COLO668 (cell line): ENCODE results near the gene PTGFRN.

Source experiments
- DNase-seq: peaks from one replicate; lab custom pipeline; 2025; ENCODE audit not compliant: unreplicated experiment; lab: John Stamatoyannopoulos, UW

PTGFRN gene

DNA sequence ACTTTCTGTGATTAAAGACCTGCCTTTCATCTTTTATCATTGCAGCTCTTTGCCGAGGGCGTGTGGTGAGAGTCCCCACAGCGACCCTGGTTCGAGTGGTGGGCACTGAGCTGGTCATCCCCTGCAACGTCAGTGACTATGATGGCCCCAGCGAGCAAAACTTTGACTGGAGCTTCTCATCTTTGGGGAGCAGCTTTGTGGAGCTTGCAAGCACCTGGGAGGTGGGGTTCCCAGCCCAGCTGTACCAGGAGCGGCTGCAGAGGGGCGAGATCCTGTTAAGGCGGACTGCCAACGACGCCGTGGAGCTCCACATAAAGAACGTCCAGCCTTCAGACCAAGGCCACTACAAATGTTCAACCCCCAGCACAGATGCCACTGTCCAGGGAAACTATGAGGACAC is 32.0 kb downstream of the PTGFRN start:
- no peak for DNase-seq

GRCh38 chr1:116942344-116942743 is 32.6 kb downstream of the PTGFRN start:
- DNase-seq: no peak

- DNase-seq: no peak
Observed at GRCh38 chr1:116943438-116943837, 33.7 kb downstream of the PTGFRN start.

GRCh38 chr1:116944613-116945012 is 34.9 kb downstream of the PTGFRN start:
- DNase-seq: no peak

DNA sequence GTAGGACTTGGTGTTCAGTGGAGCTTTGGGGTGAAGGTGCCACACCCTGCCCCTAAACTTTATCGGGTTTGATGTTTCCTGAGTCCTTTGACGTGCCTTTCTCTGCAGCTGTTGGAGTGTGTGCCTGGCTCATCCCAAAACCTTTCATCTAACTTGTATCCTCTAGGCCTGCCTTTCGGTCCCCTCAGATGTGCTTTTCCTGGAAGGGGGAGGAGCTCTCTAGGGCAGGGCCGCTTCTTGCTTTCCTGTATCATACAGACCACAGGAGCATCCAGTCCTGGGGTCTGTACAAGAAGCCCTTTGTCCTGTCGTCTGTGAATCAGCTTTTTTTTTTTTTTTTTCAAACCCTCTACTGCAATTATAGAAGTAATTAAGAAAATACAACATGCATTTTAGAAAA is 35.7 kb downstream of the PTGFRN start:
- DNase-seq: no peak

- no peak for DNase-seq
Observed at GRCh38 chr1:116945996-116946395, 36.3 kb downstream of the PTGFRN start.

DNA sequence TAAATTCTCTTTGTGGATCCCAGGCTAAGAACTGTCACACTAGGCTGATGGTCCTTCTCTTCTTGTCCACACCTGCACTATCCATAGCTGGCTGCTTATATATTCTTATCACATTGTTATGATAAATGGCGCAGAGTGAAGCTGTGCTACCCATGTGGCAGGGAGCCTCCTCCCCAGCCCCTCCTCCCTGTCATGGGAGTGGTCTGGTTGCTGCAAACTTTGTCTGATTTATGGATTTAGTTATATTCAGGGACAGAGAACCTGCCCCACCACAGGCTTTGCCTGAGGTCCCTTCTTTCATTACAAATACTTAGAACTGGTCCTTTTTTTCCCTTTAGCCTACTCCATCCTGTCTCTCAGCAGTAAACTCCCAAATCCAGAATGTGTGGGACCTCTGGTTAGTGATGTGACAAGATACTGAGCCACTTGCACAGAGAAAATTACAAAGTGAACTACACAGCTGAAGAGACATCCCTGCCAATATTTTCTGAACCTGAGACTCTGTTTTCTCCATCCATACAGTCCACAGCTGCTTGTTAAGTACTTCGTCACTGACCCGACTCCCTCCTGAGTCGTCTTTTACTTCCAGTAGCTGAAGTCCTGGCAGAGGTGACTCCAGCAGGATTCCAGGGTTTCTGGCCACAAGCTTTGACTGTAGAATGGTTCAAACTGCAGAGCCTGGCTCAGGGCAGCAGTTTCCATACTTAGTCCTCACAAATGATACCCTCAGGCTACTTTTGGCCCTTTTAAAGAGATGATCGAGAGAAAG is 37.6 kb downstream of the PTGFRN start:
- no peak for DNase-seq

DNA sequence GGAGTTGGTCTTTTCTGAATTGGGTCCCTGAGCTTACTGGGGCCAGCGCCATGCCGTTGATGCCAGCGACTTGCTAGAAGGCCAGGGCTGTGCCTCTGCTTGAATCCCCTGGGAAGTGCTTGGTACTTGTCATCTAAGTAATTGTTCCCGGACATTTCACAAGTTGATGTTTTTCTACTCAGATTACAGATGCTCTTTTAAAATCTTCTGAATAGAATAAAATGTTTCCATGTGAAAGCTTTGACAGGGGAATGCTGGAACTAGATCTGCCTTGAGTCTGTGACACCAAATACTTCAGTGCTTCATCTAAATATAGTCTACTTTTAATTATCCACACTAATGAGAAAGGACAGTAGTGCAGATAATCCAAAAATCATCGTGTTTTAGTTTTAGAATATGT is 38.3 kb downstream of the PTGFRN start:
- no peak for DNase-seq

DNA sequence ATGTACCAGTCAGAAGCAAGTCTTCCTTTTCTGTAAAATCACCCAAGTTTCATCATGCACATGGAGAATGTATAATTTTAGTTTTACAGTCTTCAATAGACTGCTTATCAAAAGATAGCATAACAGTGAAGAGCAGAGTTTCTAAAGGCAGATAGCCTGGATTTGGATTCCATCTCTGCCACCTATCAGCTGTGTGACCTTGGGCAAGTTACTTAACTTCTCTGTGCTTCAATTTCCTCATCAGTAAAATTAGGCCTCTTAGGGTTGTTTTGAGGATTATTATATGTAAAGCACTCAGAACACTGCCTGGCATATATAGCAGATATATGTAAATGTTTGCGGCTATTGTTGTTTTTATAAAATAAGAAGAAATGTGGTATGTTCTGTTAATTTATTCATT is 38.9 kb downstream of the PTGFRN start:
- DNase-seq: no peak

DNA sequence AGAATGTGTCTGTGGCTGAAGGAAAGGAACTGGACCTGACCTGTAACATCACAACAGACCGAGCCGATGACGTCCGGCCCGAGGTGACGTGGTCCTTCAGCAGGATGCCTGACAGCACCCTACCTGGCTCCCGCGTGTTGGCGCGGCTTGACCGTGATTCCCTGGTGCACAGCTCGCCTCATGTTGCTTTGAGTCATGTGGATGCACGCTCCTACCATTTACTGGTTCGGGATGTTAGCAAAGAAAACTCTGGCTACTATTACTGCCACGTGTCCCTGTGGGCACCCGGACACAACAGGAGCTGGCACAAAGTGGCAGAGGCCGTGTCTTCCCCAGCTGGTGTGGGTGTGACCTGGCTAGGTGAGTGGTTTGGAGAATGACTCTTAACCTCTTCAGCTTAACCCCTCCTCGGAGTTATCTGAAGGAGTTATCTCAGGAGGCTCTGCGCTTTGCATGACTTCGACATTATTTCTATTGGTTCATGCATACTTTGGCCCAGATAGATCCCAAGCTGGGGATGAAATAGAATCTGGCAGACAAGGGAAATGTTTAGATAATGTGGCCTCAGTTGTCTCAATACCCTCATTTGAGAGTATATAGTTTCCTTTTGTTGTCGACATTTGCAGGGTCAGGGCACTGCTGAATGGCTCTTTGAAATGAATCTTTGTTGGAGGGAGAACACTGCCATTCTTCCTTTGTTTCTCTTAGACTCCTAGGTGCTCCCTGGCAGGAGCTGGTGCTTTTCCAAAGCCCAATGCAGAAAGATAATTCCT is 39.7 kb downstream of the PTGFRN start:
- DNase-seq: no peak

DNA sequence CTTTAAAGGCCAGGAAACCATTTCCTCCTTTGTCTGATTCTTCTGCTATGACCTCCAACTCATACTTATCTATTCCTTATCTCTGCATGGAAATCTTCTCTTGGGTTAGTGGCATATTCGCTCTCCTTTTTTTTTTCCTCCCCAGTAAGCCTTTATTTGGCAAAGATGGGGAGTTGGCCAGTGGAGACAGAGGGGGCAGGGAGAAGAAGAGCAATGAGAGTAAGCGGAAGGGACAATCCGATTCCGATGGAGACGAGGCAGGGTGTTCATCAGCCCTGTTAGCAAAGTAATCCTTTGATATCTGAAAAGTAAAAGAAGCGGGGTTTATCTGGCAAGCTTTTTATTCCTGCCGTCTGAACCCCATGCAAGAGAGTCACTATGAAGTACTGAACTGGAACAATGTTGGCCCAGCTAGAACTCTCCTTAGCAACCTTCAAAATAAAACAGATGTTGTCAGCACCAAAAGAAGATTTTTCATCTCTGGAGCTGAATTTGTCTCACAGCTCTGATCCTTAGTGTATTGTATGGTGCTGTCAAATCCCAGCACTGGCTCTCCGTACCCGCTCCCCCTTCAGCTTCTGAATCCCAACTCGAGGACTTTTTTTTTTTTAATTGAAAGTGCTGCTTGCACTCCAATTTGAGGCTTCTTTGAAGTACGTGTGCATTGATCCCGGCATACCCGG is 40.9 kb downstream of the PTGFRN start:
- no peak for DNase-seq

- DNase-seq: no peak
Observed at GRCh38 chr1:116951200-116951935, 41.7 kb downstream of the PTGFRN start.

- DNase-seq: no peak
Observed at GRCh38 chr1:116952738-116953275, 43.1 kb downstream of the PTGFRN start.

DNA sequence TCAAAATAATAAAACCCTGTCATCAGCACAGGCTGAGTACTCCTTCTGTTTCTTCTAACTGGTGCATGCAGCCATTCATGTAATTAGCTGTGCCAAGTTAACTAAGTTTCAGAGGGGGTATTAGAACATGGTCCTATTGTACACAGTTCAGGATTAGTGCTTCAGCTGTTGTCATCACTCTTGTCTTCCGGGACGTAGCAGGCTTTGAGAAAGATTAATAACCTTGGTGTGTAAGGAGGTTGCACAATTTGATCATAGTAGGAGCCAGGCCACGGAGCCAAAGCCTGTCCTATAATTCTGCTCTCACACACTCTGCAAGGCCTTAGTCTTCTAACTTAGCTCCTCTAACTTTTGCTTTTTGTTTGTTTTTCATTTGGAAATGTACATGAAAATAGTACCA is 44.7 kb downstream of the PTGFRN start:
- no peak for DNase-seq

DNA sequence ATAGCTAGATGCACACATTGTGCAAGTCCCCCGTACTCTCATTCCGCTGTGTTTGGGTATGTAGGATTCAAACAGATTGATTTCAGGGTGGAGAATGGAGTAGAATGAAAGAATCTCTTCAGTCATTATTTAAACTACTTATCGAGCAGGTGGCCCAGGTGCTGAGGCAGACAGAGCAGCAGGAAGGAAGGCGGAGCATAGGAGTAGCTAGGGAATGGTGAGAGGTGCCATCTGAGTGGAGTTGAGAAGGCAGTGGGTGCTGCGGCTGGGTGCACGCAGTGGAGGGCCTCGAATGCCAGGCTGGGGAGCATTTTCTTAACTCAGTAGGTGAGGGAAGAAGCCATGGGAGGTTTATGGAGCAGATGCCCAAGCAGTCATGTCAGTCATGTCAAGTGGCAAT is 46.7 kb downstream of the PTGFRN start:
- DNase-seq: peak; percentile 73

- no peak for DNase-seq
Observed at GRCh38 chr1:116957646-116958045, 47.9 kb downstream of the PTGFRN start.

GRCh38 chr1:116958110-116958509 is 48.4 kb downstream of the PTGFRN start:
- DNase-seq: no peak

GRCh38 chr1:116958977-116959376 is 49.3 kb downstream of the PTGFRN start:
- DNase-seq: no peak

DNA sequence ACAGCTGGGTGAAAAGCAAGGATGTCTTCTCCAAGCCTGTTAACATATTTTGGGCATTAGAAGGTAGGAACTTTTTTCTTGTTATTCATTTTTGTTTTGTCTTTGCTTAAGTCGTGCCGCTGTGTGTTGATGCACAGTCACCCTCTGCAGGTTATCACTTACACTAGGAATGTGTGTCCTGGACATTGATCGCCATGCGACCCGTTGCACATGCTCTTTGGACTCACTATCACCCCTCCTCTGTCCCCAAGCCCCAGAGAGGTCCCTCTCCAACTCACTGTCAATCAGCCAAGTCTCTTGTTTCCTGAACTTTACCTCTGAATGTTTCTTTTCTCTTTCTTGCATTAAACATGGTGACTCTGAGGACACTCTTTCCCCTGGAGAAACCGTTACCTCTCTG is 51.9 kb downstream of the PTGFRN start:
- DNase-seq: no peak

DNA sequence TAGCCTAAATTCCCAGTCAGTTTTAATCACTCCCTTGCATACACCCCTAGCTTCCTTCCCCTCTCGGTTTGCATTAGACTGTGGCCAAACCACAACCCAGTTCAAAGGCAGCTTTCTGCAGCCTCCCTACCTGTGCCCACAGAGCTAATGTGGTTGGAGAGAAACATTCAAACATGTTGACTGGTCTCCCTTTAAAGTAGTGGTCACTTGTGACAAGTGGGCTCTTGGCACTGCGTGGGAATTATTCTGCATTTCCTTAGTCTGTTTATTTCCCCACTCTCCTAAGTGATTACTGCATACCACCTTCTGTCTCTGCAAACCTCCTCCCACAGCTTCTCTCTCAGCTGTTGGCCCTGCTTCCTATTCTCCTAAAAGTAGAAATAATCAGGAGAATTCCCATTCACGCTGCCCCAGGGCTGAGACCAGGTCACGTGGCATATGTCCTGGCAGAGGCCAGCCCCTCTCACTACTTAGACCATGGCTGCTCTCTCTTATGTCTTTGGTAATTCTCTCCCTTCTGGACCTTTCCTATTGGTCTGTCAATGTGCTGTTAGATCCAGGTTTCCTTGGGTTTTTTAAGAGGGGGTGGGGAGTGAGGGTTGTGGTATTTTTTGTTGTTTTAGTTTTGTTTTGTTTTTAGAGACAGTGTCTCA is 53.4 kb downstream of the PTGFRN start:
- no peak for DNase-seq

DNA sequence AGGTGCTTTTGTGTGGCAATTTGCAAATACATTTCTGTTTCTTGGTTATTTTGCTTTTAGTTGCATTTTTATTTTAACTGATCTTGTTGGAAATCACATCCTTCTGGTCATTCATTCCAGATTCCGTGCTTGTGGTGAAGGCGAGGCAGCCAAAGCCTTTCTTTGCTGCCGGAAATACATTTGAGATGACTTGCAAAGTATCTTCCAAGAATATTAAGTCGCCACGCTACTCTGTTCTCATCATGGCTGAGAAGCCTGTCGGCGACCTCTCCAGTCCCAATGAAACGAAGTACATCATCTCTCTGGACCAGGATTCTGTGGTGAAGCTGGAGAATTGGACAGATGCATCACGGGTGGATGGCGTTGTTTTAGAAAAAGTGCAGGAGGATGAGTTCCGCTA is 57.1 kb downstream of the PTGFRN start:
- no peak for DNase-seq
